Mononuclear cell (primary cell): ENCODE measurements around the gene FBXW8. TPM values are rescaled to one million over a fixed set of nuclear protein-coding genes. Genes with fewer than 3 reads are reported as not detected.

Experiments used
- H3K27me3 ChIP-seq: 2 replicates; pipeline ENCODE4 v1.6.0; 2011; ENCODE audit warnings: low read length, control low read depth; ENCODE audit not compliant: insufficient read depth
- H3K4me1 ChIP-seq: 2 replicates; pipeline ENCODE4 v1.5.1; 2011; ENCODE audit warnings: mild to moderate bottlenecking, low read length, control low read depth; ENCODE audit not compliant: insufficient read depth
- H3K4me3 ChIP-seq: 2 replicates; pipeline ENCODE4 v1.5.1; 2011; ENCODE audit warnings: mild to moderate bottlenecking, low read length, moderate library complexity
- H3K9me3 ChIP-seq: 2 replicates; pipeline ENCODE4 v1.5.1; 2011; ENCODE audit warnings: low read depth, mild to moderate bottlenecking, control low read depth, low read length
- total RNA-seq: library from RNA; depleted of rRNA; stranded (reverse); fragments of >200 nt; gene quantifications from one replicate; pipeline ENCODE4 v1.2.3, GENCODE V29; 2012

Gene FBXW8
- total RNA-seq, 1 donor: 5.2 TPM

DNA sequence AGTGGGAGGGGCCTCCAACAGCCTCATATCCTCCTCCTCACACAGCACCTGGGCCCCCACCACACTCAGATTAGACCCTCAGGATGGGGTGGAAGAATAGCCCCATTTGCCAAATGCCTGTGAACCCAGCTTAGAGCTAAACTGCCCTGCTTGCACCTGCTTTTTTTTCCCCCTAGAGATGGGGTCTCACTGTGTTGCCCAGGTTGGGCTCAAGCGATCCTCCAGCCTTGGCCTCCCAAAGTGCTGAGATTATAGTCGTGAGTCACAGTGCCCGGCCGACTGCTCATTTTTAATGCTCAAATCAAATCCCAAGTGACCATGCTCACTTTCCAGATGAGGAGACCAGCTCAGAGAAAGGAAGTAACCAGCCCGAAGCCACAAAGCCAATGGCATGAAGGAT lies 161.4 kb downstream of the FBXW8 start:
- Histone ChIP-seq H3K9me3 (no peaks in the 10 kb centered on the region), H3K4me1 (peaks cover 57% of the 10 kb centered on the region), H3K4me3 (no peak overlapping the region), H3K27me3 (no peaks in the 10 kb centered on the region)

DNA sequence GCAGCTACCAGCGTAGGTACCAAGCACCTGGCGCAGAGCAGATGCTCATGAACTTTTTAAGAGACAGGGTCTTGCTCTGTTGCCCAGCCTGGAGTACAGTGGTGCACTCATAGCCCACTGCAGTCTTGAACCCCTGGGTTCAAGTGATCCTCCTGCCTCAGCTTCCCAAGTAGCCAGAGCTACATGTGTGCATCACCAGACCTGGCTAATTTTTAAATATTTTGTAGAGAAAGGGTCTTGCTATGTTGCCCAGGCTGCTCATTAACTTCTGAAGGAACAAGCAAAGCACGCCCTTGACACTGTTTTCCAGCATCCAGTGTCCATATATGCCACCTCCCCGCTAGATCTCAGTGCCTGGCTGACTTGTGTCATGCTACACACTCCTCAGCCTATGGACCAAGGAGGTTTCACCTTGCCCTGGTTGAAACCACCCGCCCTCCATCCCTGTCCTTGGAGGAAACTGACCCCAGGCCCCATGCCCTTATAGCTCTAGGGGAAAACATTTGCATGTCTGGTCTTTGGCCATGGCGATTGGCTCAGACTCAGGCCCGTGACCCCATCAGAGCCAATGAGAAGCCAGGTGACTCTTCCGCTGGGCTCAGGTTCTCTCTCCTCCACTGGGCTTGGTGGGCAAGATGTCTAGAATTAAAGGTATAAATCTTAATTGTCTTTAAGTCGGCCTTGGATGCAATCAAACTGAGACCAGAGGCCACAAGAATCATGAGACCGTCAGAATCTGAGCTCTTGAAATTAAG lies 162.2 kb downstream of the FBXW8 start:
- Histone ChIP-seq H3K9me3 (no peaks in the 10 kb centered on the region), H3K4me1 (peaks cover 49% of the 10 kb centered on the region), H3K4me3 (no peak overlapping the region), H3K27me3 (no peaks in the 10 kb centered on the region)

DNA sequence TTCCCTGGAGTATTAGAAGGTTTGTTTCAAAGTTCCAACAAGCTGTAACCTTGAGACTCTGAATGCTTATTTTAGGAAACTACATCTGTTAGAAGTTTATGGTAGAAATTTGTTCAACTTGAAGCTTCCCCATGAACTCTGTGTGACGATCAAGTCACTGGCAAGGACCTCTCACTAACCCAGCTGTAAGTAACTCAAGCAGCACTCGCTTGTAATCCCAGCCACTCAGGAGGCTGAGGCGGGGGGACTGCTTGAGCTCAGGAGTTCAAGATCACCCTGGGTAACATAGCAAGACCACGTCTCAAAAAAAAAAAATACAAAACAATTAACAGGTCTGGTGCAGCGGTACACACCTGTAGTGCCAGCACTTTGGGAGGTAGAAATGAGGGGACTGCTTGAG lies 162.9 kb downstream of the FBXW8 start:
- Histone ChIP-seq H3K4me3 (no peak overlapping the region), H3K9me3 (no peaks in the 10 kb centered on the region), H3K27me3 (no peaks in the 10 kb centered on the region), H3K4me1 (peaks cover 42% of the 10 kb centered on the region)

DNA sequence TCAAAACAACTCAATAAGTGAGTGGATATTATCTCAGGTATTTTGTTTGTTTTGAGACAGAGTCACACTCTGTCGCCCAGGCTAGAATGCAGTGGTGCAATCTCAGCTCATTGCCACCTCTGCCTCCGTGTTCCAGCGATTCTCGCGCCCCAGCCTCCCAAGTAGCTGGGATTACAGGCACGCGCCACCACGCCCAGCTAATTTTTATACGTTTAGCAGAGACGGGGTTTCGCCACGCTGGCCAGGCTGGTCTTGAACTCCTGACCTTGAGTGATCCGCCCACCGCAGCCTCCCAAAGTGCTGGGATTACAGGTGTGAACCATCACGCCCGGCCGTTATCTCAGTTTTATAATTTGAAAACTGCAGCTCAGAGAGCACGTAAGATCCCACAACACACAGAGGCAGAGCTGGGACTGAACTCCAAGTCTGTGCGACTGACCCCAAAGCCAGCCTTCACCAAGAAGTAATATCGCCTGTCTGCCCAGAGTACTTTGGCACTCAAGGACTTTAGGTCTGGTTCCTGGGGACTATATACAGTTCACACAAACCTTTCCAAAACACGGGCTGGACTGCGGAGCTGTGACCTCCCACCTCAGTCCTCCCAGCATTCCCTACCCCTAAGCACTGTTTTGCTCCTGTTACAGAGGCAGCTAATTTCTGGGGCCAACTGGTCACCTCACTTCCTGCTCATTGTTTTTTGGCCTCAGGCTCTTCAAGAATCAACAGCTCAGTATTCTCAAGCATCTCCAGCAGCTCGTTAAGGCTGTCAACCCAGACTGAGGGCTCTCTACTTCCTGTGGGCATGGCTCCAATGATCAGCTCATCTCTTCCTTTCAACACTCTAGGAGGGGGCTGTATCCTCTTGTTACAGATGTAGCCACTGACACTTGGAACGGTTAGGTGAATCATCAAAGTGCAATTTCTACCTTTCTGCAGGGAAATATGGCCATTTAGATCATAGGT lies 165.9 kb downstream of the FBXW8 start:
- no peaks in the 10 kb centered on the region for H3K9me3 ChIP-seq
- H3K4me1 ChIP-seq: peaks cover 12% of the 10 kb centered on the region
- no peak overlapping the region for H3K4me3 ChIP-seq
- H3K27me3 ChIP-seq: no peaks in the 10 kb centered on the region

DNA sequence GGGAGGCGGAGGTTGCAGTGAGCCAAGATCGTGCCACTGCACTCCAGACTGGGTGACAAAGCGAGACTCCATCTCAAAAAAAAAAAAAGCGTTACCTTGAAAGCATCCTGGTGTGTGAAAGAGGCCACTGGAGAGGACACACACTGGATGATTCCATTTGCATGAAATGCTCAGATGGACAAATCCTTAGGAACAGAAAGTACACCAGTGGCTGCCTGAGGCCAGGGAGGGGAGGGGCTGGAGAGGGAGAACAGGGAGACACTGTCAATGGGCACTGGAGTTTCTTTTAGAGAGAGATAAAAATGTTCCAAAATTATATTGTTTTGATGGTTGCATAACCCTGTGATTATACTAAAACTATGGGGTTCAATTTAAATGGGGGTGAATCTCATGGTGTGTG lies 168.7 kb downstream of the FBXW8 start:
- H3K9me3 ChIP-seq: no peaks in the 10 kb centered on the region
- no peaks in the 10 kb centered on the region for H3K27me3 ChIP-seq
- H3K4me3 ChIP-seq: no peak overlapping the region
- H3K4me1 ChIP-seq: peaks cover 11% of the 10 kb centered on the region

DNA sequence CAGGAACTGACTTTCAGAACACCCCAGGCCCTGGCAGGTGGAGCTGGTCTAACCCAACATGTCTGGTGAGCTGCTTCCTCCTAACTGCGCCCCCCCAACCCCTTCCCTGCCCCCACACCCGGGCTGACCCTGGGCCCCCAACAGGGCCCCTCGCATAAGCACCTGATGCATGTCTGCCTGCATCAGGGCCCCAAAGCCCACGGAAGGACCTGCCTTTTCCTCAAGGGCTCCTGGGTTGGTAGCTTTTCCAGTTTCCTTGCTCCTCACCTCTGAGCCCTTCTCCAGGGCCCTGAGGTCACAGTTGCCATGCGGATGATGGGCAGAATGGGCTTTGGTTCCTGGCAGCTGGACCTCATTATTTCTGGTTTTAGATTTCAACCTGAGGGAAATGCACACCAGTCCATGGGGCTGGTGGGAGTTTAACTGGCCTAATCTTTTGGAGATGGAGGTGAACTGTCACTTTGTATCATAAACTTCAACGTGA lies 170.0 kb downstream of the FBXW8 start:
- H3K27me3 ChIP-seq: no peaks in the 10 kb centered on the region
- no peaks in the 10 kb centered on the region for H3K9me3 ChIP-seq
- no peak overlapping the region for H3K4me3 ChIP-seq
- peaks cover 11% of the 10 kb centered on the region for H3K4me1 ChIP-seq

Other genes with a start within 250 kb of the FBXW8 start
- 9.1 TPM for gene SPRING1, start 172.9 kb upstream of the FBXW8 start, total RNA-seq
- 3.4 TPM for gene RNFT2, start 172.6 kb upstream of the FBXW8 start, total RNA-seq
- gene HRK, start 29.5 kb upstream of the FBXW8 start, total RNA-seq: 0.10 TPM
- gene TESC, start 188.5 kb downstream of the FBXW8 start, total RNA-seq: 23.3 TPM